ENCODE results near the gene CSNK1A1. TPM values are rescaled to one million over a fixed set of nuclear protein-coding genes. Genes with fewer than 3 reads are reported as not detected.
"Not testable (repeated sequence)": the region's sequence is repeated elsewhere in the genome, so short reads cannot be mapped to it uniquely, and the experiment has no call there.

The CSNK1A1 gene
- total RNA-seq, 4 donors from 2014 or later: 157 to 252 (median 215) TPM

- Histone ChIP-seq H3K4me3 (no peak overlapping the region), H3K27ac (no peak overlapping the region), H3K27me3 (no peaks in the 10 kb centered on the region), H3K4me1 (no peaks in the 10 kb centered on the region), H3K36me3 (no peaks in the 10 kb centered on the region), H3K9me3 (no peaks in the 10 kb centered on the region)
- intact Hi-C loops (cut with DNase I; ENCODE audit: low total_unique reads): no loop called here
- ATAC-seq: no peak
- TF ChIP-seq CTCF (IDR thresholded peaks at IDR 0.05 in 4 of 5, conservative IDR thresholded peaks at IDR 0.05 in 1 of 5) (no peak), POLR2A (IDR thresholded peaks at IDR 0.05) (no peak)
- no peak for DNase-seq
- in situ Hi-C loops (cut with MboI; ENCODE audit: low sequenced_read_pairs in 4 of 4): loop anchor here in 1 of 4 donors (25.0 kb wide), 1 partner anchor 435 kb away; the partner anchor contains the start of gene ABLIM3
Observed at GRCh38 chr5:149572170-149572569, 20.9 kb upstream of the CSNK1A1 start.

GRCh38 chr5:149567226-149567625, 16.0 kb upstream of the CSNK1A1 start:
- Histone ChIP-seq H3K27ac (no peak overlapping the region), H3K9me3 (no peaks in the 10 kb centered on the region), H3K4me1 (peaks cover 10 to 16% of the 10 kb centered on the region in 2 donors), H3K27me3 (no peaks in the 10 kb centered on the region), H3K4me3 (no peak overlapping the region), H3K36me3 (no peaks in the 10 kb centered on the region)
- in situ Hi-C loops (cut with MboI; ENCODE audit: low sequenced_read_pairs in 4 of 4) (loop anchor here in 3 of 4 donors (5.0 to 25.0 kb wide), 4 partner anchors 130 to 430 kb away; partner anchors contain the start of gene ABLIM3 (in 1 of the 3)), intact Hi-C loops (cut with DNase I; ENCODE audit: low total_unique reads) (no loop called here)
- TF ChIP-seq POLR2A (IDR thresholded peaks at IDR 0.05): no peak
- no peak for TF ChIP-seq CTCF (IDR thresholded peaks at IDR 0.05 in 4 of 5, conservative IDR thresholded peaks at IDR 0.05 in 1 of 5)
- ATAC-seq (no peak), DNase-seq (no peak)

GRCh38 chr5:149564542-149565140, 13.4 kb upstream of the CSNK1A1 start:
- intact Hi-C loops (cut with DNase I; ENCODE audit: low total_unique reads): loop anchor here (1.0 kb wide), 2 partner anchors 122 to 182 kb away; no protein-coding TSS in a partner anchor
- peak; percentile 62 to 84 (median 70) for TF ChIP-seq CTCF (IDR thresholded peaks at IDR 0.05 in 4 of 5, conservative IDR thresholded peaks at IDR 0.05 in 1 of 5)
- Histone ChIP-seq H3K4me1 (peaks cover 20 to 35% of the 10 kb centered on the region in 2 donors), H3K27ac (peak overlapping the region in 1 of 4 donors; percentile 46)
- not testable (repeated sequence) for H3K36me3 ChIP-seq, DNase-seq, H3K9me3 ChIP-seq, H3K4me3 ChIP-seq, H3K27me3 ChIP-seq
- ATAC-seq: peak; percentile 80 to 84
- in situ Hi-C loops (cut with MboI; ENCODE audit: low sequenced_read_pairs in 4 of 4): loop anchor here (5.0 to 25.0 kb wide), 6 partner anchors 127 to 427 kb away; partner anchors contain the start of genes ABLIM3 (in 1 of the 4) and IL17B (in 1 of the 4)

GRCh38 chr5:149563466-149563865, 12.2 kb upstream of the CSNK1A1 start:
- intact Hi-C loops (cut with DNase I; ENCODE audit: low total_unique reads): no loop called here
- peaks cover 20 to 35% of the 10 kb centered on the region in 2 donors for H3K4me1 ChIP-seq
- H3K36me3 ChIP-seq: no peaks in the 10 kb centered on the region
- in situ Hi-C loops (cut with MboI; ENCODE audit: low sequenced_read_pairs in 4 of 4): loop anchor here (5.0 to 25.0 kb wide), 5 partner anchors 176 to 426 kb away; partner anchors contain the start of genes ABLIM3 (in 1 of the 4) and IL17B (in 1 of the 4)
- TF ChIP-seq POLR2A (IDR thresholded peaks at IDR 0.05) (no peak), CTCF (IDR thresholded peaks at IDR 0.05 in 4 of 5, conservative IDR thresholded peaks at IDR 0.05 in 1 of 5) (no peak)
- H3K9me3 ChIP-seq: no peaks in the 10 kb centered on the region
- H3K4me3 ChIP-seq: no peak overlapping the region
- H3K27ac ChIP-seq: peak overlapping the region; percentile 74 to 83 (median 80)
- H3K27me3 ChIP-seq: no peaks in the 10 kb centered on the region
- DNase-seq (no peak), ATAC-seq (no peak)
